A673 (cell line): ENCODE results near the gene ULBP1.
"Not testable (repeated sequence)": the region's sequence is repeated elsewhere in the genome, so short reads cannot be mapped to it uniquely, and the experiment has no call there.

Experiments used
- CTCF ChIP-seq: fragments of 300-800, 200-600 bp; sonication (generic); conservative IDR thresholded peaks from 2 replicates; pipeline ENCODE4 v1.5.1; 2017; ENCODE audit warnings: low read depth, mild to moderate bottlenecking, antibody characterized with exemption, low read length, moderate library complexity, mixed read lengths
- EZH2 ChIP-seq: fragments of 200-600 bp; sonication (generic); IDR thresholded peaks from 2 replicates; pipeline ENCODE4 v1.6.1; 2017; ENCODE audit warnings: borderline replicate concordance, low read depth, mild to moderate bottlenecking, mixed read lengths, antibody characterized with exemption, low read length; ENCODE audit not compliant: poor library complexity, severe bottlenecking

GRCh38 chr6:149991472-149991795 is 27.7 kb downstream of the ULBP1 start:
- TF ChIP-seq CTCF, EZH2: not testable (repeated sequence)
